Left ventricle myocardium inferior (tissue), 1 donor: ENCODE measurements around the gene JAGN1. TPM values are rescaled to one million over a fixed set of nuclear protein-coding genes. Genes with fewer than 3 reads are reported as not detected.
"Not testable (repeated sequence)": the region's sequence is repeated elsewhere in the genome, so short reads cannot be mapped to it uniquely, and the experiment has no call there.

Source experiments
- DNase-seq: peaks from one replicate; pipeline ENCODE4 v3.0.0-alpha.2; 2020
- H3K27ac ChIP-seq: fragments of 200-600 bp; replicated peaks from 2 replicates; pipeline ENCODE4 v1.8.0; 2021
- H3K27me3 ChIP-seq: fragments of 200-600 bp; 2 replicates; pipeline ENCODE4 v1.8.0; 2021; ENCODE audit warnings: low read depth
- H3K36me3 ChIP-seq: fragments of 200-600 bp; 2 replicates; pipeline ENCODE4 v1.8.0; 2021
- H3K4me1 ChIP-seq: fragments of 200-600 bp; 2 replicates; pipeline ENCODE4 v1.8.0; 2021
- H3K4me3 ChIP-seq: fragments of 200-600 bp; 2 replicates; pipeline ENCODE4 v1.8.0; 2021; ENCODE audit warnings: mild to moderate bottlenecking, moderate library complexity
- H3K9me3 ChIP-seq: fragments of 200-600 bp; replicated peaks from 2 replicates; pipeline ENCODE4 v1.8.0; 2021
- CTCF ChIP-seq: fragments of 200-600 bp; IDR thresholded peaks from 2 replicates; pipeline ENCODE4 v1.8.0; 2021; ENCODE audit warnings: antibody characterized with exemption, mild to moderate bottlenecking, borderline replicate concordance
- intact Hi-C: fragments of 100-400 bp; cut with micrococcal nuclease; formaldehyde crosslinking; loops from one replicate; pipeline ENCODE4 v1.11.0; 2022
- total RNA-seq: library from RNA; stranded (reverse); fragmentation: NEBNext Ultra II Directional; extraction: Animal tissue kit (Norgen Biotek cat#: 25700); gene quantifications from one replicate; pipeline ENCODE4 v1.2.1, GENCODE V29; 2021
- donor health status: DM: no; HTN: yes; CAD: no; lungs with severe emphysema.

JAGN1 gene
- total RNA-seq, 1 donor from 2014 or later: 17.5 TPM

- no peak for TF ChIP-seq CTCF
- intact Hi-C loops: no loop called here
- Histone ChIP-seq H3K4me3 (peak overlapping the region; percentile 93), H3K4me1 (peaks cover 33% of the 10 kb centered on the region), H3K36me3 (peaks cover 14% of the 10 kb centered on the region), H3K9me3 (no peaks in the 10 kb centered on the region), H3K27me3 (no peaks in the 10 kb centered on the region), H3K27ac (peak overlapping the region; percentile 96)
- DNase-seq: no peak
Measured at GRCh38 chr3:9891072-9891622, 737 bp downstream of the JAGN1 start.

- Histone ChIP-seq H3K36me3 (peaks cover 14% of the 10 kb centered on the region), H3K27ac (no peak overlapping the region), H3K27me3 (no peaks in the 10 kb centered on the region), H3K4me1 (peaks cover 33% of the 10 kb centered on the region), H3K4me3 (no peak overlapping the region), H3K9me3 (no peaks in the 10 kb centered on the region)
- TF ChIP-seq CTCF: no peak
- DNase-seq: no peak
- intact Hi-C loops: no loop called here
Measured at GRCh38 chr3:9893739-9894138, 3.3 kb downstream of the JAGN1 start.

GRCh38 chr3:9895715-9896114, 5.3 kb downstream of the JAGN1 start:
- H3K4me3 ChIP-seq, H3K9me3 ChIP-seq, H3K27ac ChIP-seq, H3K27me3 ChIP-seq, DNase-seq, intact Hi-C loops: not testable (repeated sequence)
- H3K4me1 ChIP-seq: peaks cover 25% of the 10 kb centered on the region
- H3K36me3 ChIP-seq: peaks cover 14% of the 10 kb centered on the region

- H3K27ac ChIP-seq, H3K9me3 ChIP-seq, DNase-seq, H3K27me3 ChIP-seq, intact Hi-C loops, H3K4me3 ChIP-seq: not testable (repeated sequence)
- Histone ChIP-seq H3K4me1 (peaks cover 13% of the 10 kb centered on the region), H3K36me3 (peaks cover 14% of the 10 kb centered on the region)
Measured at GRCh38 chr3:9896755-9897407, 6.5 kb downstream of the JAGN1 start.

- Histone ChIP-seq H3K36me3 (peaks cover 11% of the 10 kb centered on the region), H3K9me3 (no peaks in the 10 kb centered on the region), H3K4me1 (peaks cover 15% of the 10 kb centered on the region), H3K4me3 (no peak overlapping the region), H3K27ac (no peak overlapping the region), H3K27me3 (no peaks in the 10 kb centered on the region)
- TF ChIP-seq CTCF: no peak
- DNase-seq: no peak
- intact Hi-C loops: no loop called here
Measured at GRCh38 chr3:9897408-9898372, 7.3 kb downstream of the JAGN1 start.

- no peak for DNase-seq
- Histone ChIP-seq H3K4me3 (no peak overlapping the region), H3K9me3 (no peaks in the 10 kb centered on the region), H3K36me3 (peaks cover 2% of the 10 kb centered on the region), H3K27me3 (no peaks in the 10 kb centered on the region), H3K27ac (no peak overlapping the region), H3K4me1 (peaks cover 24% of the 10 kb centered on the region)
- intact Hi-C loops: no loop called here
- TF ChIP-seq CTCF: no peak
Measured at GRCh38 chr3:9898467-9899241, 8.2 kb downstream of the JAGN1 start.
